GM19397 (cell line): Measurements from ENCODE around the gene NHSL2.
"Not testable (repeated sequence)": the region's sequence is repeated elsewhere in the genome, so short reads cannot be mapped to it uniquely, and the experiment has no call there.

Experiments
- ATAC-seq: cut with Tn5 transposase; IDR thresholded peaks from one replicate; pipeline ENCODE4 v1.9.1; 2021; ENCODE audit warnings: mild to moderate bottlenecking, moderate library complexity; ENCODE audit not compliant: unreplicated experiment

Gene NHSL2

DNA sequence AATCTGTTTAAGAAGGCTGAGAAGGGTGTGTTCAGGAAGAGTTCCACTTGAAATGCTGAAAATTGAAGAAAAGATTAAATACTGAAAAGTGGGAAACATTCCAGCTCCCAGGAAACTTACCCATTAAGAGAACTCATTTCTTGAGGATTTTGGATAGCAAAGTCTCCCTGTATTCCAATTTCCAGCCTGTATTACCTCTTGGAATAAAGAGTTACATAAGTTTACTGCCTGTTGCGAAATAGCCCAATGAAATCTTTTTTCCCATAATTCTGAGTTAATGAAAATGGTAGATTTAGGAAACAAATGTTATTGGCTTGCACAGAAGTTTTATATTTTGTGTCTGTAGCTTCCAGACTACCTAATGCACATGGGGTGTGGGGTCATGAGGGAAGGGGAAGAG, 12.0 kb downstream of the NHSL2 start:
- ATAC-seq, result no peak

DNA sequence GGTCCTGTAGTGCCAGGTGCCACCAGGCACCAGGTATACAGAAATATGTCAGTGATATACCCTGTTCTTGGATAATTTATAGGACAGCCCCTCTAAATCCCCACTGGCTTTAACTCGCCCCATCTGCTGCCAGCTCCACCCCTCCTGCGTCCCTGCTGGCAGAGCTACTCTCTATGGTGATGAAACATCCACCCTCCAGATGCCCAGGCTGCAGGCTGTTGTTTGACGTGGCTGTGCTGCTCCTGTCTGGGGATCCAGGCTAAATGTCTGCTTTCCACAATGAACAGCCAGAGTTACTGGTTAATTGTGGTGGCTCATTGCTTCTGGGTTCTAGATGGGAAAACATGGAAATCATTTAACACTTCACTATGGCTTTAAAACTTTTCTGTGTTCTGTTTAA, 12.9 kb downstream of the NHSL2 start:
- no peak for ATAC-seq

DNA sequence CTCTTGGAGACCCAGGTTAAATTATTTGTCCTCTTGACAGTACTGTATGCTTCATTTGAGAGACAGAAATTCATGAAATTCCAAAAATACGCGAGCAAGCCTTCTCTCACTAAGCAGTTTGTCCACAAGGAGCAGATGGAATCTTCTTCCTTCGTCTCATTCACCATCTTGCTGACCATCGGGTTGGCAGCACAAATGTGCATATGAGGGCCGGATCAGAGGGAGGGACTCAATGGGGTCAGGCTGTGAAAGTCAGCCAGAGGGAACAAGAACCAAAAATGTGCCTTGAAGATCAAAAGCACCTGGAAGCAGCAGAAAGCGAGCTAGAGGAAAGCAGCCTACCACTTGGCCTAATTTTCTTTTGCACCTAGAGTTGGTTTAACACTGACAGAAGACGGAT, 16.4 kb downstream of the NHSL2 start:
- no peak for ATAC-seq

DNA sequence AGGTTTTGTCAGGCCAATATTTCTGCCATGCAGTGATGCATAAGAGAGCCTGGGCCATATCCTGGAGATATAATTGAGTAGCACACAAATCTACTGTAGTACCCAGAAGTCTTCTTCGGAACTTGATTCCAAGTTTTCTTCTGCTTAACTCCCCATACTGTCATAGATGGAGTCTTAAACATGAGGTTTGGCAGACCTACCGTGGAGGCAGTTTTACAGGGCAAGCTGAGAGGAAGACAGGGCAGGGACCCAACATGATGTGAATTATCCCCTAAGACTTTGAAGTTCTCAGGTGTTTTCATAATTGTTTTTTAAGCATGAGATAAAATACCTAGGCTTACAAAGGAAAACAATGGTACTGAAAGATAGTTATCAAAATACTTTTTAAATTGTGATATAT, 18.2 kb downstream of the NHSL2 start:
- no peak for ATAC-seq

DNA sequence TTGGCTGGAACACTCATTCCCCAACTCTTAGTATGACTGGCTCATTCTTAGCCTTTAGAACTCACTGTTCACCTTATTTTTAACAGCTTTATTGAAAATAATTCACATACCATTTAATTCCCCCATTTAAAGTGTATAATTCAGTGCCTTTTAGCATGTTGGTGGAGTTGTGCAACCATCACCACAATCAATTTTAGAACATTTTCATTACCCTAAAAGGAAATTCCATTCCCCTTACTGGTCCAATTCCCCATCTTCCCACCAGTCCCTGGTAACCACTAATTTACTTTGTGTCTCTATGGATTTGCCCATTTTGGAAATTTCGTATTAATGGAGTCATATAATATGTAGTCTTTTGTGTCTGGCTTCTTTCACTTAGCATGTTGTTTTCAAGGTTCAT, 19.7 kb downstream of the NHSL2 start:
- no peak for ATAC-seq

DNA sequence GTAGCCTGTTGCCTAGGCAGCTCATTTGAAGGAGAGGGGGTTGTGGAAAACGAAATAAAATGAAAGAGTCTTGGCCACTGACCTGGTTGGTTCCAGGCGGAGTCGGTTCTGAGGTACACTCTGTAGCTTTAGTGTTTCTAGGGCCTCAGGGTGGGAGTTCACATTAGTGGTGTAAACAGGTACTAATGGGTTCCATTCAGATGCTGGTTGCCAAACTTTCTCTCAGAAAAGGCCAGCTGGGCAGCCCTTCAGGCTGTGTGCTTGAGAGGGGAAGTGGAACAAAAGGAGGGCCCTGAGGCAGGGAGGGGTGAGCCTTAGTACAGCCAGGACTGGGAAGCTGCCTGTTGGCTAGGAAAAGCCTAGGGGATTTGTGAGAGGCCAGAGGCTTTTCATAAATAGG, 24.8 kb downstream of the NHSL2 start:
- no peak for ATAC-seq

DNA sequence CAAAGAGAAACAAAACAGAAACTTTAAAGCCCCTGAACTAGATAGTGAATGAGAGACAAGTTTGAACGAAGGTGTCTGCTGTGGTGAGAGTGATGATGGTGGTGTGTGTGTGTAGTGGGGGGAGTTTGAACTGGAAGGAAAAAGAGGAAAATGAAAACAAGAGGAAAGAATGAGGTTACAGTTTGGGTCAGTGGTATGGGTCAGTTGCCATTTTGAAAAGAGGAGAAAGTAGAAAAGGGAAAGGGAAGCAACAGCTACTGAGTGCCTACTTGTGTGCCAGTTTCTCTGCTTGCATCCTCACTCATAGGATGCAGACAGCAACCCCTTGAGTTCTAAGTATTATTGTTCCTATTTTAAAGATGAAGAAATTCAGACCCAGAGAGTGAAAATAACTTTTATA, 26.0 kb downstream of the NHSL2 start:
- ATAC-seq, result no peak

DNA sequence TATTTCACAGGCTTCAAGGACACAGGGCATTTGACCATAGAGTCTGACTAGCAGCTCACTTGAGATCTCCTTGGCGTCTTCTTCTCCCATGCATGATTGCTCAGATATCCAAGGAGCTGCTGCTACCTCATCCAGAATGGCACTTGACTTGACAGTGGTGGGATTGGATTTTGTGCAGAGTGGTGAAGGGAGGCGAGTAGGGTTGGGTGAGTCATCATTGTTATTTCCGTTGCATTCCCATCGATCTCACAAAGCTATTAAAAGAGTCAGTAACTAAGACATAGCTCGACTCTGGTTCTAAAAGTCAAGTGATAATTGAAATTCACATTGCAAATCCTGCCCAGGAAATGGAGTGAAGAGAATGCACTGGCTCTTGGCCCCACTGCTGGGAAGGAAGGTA, 27.7 kb downstream of the NHSL2 start:
- ATAC-seq, result no peak

DNA sequence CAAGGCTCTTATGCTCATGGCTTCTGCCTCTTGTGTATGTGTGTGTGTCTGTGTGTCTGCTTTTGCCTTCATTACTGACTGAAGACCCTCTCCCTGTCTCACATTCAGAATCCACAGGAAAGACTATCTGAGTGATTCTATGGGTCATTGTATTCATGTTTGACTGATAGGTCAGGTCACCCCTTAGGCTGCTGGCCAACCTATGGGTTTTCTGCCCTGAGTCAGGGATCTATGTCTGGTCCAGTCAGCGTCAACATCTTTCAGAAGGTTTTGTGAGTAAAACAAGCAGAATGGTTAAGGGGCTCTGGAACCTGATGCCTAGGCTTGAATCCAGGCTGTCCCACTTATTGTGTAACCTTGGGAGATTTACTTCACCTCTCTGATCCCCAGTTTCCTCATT, 30.5 kb downstream of the NHSL2 start:
- ATAC-seq, result no peak

DNA sequence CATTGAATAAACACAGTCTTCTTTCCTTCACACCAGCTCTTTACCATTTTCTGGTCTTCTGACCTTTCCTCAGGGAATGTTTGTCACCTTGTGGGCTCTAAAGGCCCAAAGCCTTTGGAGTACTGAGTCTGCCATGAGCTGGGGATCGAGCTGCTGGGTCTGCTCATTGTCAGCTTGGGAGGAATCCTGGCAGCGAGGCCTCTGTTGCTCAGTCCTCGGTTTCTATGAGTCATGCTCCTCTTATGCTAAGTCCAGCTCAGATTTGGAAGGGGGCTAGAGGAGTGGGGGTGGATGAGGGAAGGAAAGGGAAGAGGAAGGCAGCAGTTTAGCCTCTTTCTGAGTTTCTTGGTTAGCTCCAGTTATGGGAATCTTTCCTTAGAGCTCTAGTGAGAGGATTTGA, 31.1 kb downstream of the NHSL2 start:
- no peak for ATAC-seq

DNA sequence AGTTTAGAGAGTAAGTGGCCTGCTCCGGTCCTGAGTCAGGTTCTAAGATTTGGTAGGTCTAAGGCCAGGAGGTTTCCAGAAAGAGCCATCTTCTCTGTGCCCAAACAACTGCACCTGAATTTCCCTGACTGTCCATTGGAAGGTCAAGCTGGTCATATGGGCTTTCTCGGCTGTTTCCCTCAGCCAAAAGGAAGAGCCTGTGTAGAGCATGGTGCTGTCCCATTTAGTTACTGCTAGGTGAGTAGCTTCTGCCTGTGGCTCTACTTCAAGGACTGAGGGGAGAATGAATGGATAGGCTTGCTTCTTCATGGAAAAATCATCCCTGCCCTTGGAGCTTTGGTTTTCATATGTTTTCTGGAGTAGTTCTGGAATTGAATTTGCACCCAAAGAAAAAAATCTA, 33.7 kb downstream of the NHSL2 start:
- ATAC-seq, result no peak

DNA sequence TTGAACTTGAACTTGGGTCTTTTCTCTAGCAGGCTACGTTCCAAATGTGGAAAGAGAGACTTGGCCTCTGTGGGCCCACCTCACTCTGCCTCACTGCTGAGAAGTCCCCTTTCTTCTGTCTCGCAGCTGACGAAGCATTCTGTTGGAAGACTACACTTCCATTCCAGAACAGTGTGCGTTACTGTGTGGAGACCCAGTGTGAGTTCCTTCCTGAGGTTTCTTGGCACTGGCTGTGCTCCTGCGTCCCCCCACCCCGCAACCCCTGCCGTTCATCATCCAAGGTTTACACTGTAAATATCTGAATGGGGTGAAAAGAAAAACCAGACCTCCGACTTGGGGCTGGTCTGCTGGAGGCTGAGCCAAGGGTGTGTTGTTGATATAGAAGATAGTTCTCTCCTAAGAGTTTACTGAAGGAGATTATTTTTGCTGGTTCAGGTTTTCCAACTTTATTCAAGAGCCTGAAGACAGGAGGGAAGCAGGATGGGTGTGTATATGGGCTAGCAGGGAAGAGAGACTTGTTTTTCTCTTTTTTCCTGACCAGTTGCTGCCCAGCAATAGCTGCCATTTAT, 34.7 kb downstream of the NHSL2 start:
- ATAC-seq, result no peak

DNA sequence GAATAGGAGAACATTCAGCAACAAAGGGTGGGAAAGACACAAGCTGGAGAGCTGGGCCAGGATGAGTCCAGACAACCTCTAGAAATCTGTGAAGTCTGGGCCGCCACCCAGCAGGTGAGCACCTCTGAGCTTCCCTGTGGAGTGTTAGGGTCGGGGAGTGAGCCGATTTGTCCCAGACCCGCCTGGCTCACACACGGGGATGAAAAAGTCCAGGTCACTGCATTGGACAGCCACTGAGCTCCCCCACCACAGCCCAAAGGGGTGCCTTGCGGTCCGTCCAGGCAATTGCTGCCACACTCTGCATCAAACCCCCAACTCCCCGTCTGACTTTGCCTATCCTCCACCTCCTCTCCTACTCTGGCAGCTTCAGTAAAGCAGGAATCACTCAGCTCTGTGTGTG, 38.7 kb downstream of the NHSL2 start:
- no peak for ATAC-seq

DNA sequence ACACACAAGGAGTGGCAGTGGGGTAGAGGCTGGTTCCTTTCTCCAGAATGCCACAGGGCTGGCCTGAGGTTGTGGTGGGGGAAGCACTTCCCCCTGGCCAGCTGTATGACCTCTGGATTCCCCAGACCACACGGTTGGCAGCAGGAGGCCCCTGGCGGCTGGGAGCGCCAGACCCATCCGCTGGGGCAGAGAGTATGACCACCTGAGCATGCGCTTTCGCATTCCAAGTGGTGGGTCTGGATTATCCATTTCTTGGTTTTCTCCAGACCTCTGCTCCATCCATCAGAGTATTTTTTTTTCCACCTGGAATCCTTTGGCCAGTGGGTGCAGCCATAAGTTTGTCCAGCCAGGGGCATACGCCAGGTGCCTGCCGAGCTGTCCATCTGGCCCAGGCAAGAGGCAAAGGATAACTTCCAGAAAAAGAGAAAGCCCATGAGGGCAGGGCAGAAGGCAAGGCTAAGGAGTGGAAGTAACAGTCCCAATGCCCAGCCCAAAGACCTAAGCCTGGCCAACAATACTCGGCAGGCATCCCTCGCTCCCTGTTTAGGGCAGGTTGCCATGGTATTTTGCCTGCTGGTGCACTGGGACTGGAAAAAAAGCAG, 39.3 kb downstream of the NHSL2 start:
- no peak for ATAC-seq

DNA sequence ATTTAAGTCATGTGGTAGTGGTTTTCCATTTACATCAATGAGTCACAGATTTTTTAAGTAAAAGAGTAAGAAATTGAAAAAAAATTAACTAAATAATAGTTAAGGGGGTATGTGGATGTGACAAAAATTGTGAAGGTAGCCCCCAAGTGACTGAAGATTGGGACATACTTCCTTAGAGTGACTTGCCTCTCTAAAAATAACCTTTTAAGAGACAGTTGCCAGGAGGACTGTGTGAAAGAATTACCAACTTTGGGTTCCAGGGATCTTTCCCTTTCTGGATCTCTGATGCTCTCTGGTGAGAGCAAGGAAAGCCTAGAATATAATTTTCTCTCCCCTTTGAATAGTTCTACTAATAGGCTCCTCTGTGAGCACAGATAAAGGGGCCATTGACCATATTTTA, 42.7 kb downstream of the NHSL2 start:
- no peak for ATAC-seq

DNA sequence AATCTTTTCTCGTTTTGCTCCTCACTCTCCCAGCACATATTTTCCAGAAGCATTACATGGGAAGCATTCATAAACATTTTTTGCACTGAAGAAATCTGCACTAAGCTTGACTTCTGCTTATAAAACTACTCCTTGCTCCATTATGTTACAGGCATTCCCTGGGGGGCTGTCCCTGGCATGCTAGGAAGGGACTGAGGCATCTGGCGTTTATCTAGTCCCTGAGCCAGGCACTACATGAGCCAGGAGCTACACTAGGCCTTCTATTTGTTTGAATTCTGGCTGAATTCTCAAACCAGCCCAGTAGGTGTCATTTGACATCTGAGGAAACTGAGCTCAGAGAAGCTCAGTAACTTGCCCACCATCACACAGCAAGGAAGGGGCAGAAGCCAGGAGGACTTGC, 43.3 kb downstream of the NHSL2 start:
- ATAC-seq, result no peak

DNA sequence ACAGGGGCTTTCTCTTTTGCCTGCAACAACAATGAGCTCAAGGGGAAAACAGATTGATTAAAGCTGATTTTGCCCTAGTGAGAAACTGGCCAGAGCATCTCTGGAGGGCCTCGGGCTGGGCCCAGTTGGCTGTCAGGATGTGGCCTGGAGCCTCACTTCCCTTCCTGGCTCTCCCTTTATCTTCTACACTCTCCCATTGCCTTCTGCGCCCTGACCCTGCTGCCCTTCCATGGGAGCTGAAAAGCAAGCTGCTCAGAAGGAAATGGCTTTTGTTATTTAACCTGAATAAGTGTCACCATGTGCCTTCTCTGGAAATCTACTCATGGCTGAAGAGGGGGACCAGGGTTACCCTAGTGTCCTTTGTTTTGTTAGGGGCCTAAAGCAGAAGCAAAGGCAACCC, 43.8 kb downstream of the NHSL2 start:
- ATAC-seq, result no peak

DNA sequence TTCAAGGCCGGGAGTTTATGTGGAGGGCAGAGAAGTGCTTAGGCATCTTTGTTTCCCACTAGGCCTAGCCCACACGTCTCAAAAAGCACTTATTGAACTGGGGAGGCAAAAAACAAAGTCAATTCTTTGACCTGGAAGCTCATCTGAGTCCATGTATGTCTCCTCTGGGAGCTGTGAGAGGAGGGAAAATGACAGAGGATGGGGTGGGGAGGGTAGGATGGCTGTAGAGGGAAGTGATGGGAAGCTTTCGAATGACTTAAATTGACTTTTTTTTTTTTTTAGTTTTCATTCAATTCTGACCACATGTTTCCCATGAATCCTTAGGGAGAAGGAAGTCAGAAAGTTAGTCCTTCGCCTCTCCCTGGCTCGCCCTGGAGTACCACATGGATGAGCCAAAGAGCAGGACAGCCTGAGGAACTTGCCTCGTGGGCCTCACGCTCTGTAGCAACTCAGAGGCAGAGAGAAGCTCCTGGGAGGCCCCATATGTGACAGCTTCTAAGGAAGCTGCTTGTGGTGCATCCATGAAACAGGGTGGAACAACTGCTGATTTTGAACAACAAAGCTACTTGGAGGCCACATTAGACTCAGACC, 45.0 kb downstream of the NHSL2 start:
- no peak for ATAC-seq

DNA sequence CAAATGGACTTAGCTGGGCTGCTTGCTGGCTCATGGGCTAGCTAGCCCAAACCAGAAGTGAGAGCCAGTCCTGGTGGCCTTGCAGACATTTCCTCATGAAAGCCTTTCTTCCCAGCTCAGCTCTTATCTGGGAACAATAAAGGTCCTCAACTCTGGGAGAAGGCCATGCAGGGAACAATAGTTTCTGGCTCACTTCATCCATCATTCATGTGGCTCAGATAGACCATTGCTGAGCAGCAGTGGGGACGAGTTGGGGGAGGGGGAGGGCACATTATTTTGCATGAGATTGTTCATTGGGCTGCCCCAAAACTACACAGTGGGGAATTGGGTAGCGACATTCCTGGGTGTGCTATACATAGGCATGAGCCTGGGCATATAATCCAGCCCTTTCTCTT, 47.6 kb downstream of the NHSL2 start:
- ATAC-seq, result no peak

DNA sequence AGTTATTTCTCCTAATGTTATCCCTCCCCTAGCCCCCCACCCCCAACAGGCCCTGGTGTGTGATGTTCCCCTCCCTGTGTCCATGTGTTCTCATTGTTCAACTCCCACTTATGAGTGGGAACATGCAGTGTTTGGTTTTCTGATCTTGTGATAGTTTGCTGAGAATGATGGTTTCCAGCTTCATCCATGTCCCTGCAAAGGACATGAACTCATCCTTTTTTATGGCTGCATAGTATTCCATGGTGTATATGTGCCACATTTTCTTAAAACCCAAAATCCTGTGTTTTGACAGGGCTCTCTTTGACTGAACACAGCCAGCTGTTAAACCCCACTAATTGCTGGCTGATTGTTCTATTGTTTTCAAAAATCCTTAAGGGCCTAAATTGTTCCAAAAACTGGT, 53.5 kb downstream of the NHSL2 start:
- ATAC-seq, result not testable (repeated sequence)

DNA sequence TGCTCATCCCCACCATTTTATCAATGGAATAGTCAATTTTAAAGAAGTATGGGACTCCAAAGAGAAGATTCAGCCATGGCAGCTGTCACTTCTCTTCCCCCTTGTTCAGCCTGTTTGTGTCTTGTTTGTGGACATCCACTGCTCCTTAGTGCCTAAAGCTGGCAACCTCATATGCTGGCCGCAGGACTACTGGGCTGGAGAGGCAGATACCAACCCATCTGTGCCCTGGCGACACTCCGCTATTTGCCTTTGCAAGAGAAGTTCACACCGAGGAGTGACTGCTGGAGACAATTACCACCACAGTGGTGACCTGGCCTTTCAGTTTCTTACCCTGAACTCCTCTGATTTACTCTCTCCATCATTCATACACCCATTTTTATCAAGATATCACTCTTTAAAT, 64.3 kb downstream of the NHSL2 start:
- ATAC-seq, result no peak

DNA sequence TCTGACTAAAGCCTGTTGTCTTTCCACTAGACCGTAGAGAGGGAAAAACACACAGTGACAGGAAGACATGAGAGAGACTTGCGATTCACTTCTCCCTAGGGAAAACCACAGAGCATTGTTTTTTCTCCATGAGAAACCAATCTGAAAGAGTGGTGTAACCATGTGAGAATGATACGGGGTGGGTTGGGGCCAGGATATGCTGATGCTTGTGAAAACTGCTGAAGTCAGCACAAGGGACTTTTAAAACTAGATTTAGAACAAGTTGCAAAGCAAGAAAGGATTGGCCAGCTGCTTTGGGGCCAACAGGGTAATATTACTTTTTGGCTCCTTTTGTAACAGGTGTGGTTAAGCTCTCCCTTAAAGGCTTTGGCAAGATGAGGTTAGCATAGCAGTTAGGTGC, 66.1 kb downstream of the NHSL2 start:
- ATAC-seq, result no peak

DNA sequence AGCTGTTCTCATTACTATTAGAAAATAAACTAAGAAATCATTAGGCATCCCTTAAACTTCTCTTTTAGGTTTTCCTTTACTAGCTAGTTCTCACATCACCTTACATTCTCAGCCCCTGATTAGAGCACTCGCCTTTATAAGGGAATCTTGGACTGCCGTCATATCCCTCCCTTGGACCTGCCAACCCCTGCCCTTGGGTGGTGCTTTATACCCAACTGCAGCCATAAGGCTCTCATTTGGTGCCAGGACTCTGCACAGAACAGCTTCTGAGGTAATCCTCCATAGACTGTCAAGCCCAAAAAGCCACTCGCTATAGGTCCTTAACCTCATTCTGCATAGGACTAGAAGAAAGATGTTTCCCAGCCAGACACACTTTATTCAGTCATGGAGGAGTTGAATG, 67.5 kb downstream of the NHSL2 start:
- ATAC-seq, result no peak
